NCI-H2196 (cell line): ENCODE measurements around the gene MAP3K15.

Source experiments
- DNase-seq: peaks from one replicate; lab custom pipeline; 2025; ENCODE audit not compliant: unreplicated experiment; lab: John Stamatoyannopoulos, UW

MAP3K15 gene

GRCh38 chrX:19410259-19410658, 105.0 kb downstream of the MAP3K15 start:
- no peak for DNase-seq

GRCh38 chrX:19403696-19404095, 111.6 kb downstream of the MAP3K15 start:
- no peak for DNase-seq

- DNase-seq, result no peak
These were observed 122.6 kb downstream of the MAP3K15 start for GRCh38 chrX:19392703-19393102.

GRCh38 chrX:19392078-19392477, 123.2 kb downstream of the MAP3K15 start:
- no peak for DNase-seq

- DNase-seq, result no peak
These were observed 126.0 kb downstream of the MAP3K15 start for GRCh38 chrX:19389227-19389845.

DNA sequence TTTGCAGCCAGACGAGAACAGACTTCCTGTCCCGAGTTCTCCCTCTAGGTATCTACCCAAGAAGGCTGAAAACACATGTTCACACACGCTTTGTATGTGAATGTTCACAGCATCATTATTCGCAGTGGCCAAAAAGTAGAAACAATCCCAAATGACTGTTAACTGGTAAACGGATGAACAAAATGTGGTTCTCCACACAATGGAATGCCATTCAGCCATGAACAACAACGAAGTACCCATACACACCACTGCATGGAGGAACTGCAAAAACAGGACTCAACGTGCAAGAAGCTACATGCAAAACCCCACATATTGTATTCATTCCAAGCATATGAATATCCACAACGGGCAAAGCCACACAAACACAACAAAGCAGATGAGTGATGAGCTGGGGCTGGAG, 126.6 kb downstream of the MAP3K15 start:
- DNase-seq, result no peak

GRCh38 chrX:19388064-19388679, 127.1 kb downstream of the MAP3K15 start:
- no peak for DNase-seq

DNA sequence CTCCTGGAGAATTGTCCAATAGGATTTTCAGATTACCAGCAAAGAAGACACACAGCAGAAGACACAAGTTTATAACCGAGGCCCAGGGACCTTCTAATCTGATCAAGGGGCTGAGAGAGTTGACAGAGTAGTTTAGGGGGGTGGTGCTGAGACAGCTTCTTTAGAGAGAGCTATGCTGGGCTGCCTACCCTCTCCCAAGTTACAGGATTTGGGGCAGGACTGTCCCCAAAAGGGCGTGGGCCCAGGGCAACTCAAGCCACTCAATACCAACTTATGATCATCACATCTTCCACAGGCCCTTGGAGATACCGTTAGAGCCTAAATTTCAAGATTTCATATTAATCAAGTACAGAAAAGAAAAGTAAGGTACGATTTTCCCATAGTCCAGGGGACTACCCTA, 128.6 kb downstream of the MAP3K15 start:
- no peak for DNase-seq

DNA sequence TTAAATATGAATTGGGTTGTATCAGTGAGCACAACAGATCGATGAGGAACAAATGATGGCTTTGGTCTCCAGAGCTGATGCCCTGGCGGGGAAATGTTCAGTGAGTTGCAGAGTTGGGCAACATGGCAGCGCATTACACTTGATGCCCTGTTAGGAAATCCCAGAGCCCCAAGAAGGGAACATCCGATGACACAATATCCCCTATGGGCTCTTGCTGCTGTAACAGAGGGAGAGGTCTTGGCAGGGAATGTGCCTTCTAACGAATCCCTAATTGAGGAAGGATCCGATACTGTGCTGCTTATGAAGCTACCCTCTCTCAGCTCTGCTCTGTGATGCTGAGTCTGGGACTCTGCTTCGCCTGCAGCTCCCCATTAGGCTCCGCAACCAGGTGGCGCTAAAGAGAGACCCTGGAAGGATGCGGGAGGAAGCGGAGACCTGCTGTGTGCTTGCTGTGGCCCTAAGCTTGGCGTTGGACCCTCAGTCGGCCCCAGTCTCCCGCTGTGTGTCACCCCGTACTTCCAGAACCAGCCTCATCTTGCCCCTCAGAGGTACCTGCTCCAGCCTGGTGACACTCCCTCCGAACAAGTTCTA, 132.7 kb downstream of the MAP3K15 start:
- DNase-seq, result peak; percentile 6

DNA sequence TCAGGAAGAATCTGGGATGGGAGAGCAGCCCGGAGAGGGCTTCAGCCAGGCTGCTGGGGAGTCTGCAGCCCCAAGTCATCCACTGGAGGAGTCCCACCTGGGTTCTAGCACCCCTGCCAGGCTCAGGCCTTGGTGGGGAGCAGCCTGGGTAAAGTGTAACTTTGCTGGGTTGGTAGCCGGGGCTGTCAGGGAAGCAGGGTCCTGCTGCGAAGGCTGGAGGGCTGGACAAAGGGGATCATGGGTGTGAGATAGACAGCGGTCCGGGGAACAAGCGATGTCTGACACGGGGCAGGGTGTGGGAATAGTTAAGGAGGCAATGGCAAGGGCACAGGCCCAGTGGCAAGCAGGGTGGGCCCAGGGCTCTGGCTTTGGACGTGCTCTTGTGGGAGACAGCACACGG, 134.0 kb downstream of the MAP3K15 start:
- no peak for DNase-seq

- no peak for DNase-seq
These were observed 137.5 kb downstream of the MAP3K15 start for GRCh38 chrX:19377799-19378198.

GRCh38 chrX:19375546-19375945, 139.8 kb downstream of the MAP3K15 start:
- no peak for DNase-seq

- no peak for DNase-seq
These were observed 141.9 kb downstream of the MAP3K15 start for GRCh38 chrX:19373351-19373891.

DNA sequence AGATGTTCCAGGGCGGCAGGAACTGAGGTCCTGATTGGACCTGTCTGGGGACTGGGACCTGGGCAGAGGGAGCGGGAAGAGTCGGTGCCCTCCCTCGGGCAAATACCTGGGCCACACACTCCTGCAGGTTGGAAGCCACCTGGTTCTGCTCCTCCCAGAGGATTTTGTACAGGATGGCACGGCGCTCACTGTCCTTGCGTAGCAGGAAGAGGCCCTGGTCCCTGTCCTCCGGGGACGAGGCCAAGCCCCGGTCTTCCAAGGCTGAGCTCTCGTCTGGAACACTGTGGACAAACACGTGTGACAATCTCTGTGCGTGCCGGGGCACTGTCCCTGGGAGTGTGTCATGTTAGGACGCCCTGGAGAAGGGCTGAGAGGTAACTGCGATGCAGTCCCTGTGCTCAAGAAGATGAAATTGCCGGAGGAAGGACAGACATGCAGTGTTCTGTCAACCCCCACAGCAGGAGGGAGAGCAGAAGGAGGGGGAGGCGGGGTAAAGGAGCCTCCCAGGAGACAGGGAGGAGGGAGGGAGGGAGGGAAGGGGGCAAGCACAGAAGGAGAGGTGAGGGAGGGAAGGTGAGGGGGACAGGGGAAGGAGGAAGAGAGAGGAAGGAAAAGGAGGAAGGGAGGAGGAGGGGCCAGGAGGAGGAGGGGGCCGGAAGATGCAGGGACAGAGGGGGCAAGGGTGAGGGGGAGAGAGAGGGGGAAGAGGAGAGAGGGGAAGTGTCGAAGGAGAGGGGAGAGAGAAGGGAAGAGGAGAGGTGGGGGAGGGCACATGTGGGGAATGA, 142.6 kb downstream of the MAP3K15 start:
- DNase-seq, result no peak

GRCh38 chrX:19372170-19372546, 143.2 kb downstream of the MAP3K15 start:
- DNase-seq, result peak; percentile 26

DNA sequence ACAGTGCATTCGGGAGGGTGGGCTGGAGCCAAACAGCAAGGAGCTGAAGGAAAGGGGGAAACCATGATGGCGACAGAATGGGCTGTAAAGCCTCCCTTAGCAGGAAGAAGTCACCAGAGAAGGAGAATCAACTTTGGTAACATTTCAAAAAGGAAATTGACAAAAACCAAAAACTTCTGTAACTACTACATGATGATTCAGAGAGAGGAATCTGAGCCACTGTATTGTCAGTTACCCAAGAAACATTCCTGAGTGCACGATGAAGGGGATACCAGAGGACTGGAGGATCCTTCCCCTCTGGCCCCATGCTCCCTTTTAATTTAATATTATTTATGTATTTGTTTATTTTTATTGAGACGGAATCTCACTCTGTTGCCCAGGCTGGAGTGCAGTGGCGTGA, 145.2 kb downstream of the MAP3K15 start:
- DNase-seq, result no peak

DNA sequence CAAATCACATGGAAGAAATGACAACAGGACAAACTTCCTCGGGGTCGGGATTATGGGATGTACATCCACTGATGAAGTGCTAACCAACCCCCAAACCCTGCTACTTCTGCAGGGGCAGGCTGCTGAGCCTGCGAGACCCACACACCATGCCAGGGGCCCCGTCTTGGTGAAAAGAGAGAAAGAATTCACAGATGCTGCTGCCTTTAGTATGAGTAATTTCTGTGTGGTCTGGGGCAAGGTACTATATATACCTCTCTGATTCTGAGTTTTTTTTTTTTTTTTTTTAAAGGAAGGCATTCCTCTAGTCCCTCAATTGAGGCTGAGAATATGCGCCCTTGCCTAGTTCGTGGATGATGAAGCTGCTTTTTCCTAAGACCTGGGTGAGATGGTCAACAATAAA, 146.7 kb downstream of the MAP3K15 start:
- no peak for DNase-seq

DNA sequence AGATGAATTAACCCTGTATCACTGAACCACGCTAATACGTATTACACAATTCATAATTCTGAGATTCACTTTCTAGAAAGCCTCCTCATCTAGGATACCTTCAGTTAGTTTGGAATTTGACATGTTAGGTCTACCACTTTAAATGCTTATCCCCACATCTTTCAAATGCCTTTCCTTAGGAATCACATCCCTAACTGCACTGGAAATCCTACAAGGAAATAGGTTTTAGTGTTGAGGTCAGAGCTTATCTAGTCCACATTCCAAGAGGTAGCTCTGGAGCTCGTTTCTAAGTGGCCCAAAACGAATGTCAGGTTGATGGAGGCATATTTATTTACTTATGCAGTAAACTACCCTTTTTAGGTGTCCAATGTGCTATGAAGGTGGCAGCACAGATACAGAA, 153.6 kb downstream of the MAP3K15 start:
- no peak for DNase-seq

GRCh38 chrX:19360903-19361302, 154.4 kb downstream of the MAP3K15 start:
- no peak for DNase-seq

GRCh38 chrX:19358521-19358920, 156.8 kb downstream of the MAP3K15 start:
- DNase-seq, result no peak

- no peak for DNase-seq
These were observed 160.7 kb downstream of the MAP3K15 start for GRCh38 chrX:19354625-19355024.

DNA sequence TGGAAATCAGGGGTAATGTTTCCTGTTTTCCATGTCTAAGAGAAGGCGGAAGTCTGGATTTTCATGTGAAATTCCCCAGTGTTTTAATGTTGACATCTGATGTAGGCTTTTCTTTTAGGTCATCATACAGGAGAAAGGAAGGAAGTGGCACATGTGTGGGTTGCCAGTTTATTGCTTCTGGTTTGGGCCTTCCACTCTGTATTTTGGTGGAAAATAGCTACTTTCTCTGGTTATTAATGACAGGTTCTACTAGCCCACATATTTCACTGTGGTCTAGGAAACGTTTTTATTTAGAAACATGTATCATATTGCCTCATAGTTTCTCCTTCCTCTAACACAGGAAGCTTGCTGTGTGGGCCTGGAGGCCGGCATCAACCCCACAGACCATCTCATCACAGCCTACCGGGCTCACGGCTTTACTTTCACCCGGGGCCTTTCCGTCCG, 164.3 kb downstream of the MAP3K15 start:
- no peak for DNase-seq
